Stimulated activated CD4-positive, alpha-beta T cell treated with anti-CD3 and anti-CD28 coated beads, Interleukin-2, amount 100 ng/mL, for 24 hours (primary cell): Measurements from ENCODE around the gene REN.
A peak's percentile ranks its signal among the peaks of the same experiment; 100 is the strongest.

Source experiments
- DNase-seq, 2 donors: peaks; one replicate each; pipeline ENCODE4 v3.0.0-alpha.2; 2020

The REN gene

DNA sequence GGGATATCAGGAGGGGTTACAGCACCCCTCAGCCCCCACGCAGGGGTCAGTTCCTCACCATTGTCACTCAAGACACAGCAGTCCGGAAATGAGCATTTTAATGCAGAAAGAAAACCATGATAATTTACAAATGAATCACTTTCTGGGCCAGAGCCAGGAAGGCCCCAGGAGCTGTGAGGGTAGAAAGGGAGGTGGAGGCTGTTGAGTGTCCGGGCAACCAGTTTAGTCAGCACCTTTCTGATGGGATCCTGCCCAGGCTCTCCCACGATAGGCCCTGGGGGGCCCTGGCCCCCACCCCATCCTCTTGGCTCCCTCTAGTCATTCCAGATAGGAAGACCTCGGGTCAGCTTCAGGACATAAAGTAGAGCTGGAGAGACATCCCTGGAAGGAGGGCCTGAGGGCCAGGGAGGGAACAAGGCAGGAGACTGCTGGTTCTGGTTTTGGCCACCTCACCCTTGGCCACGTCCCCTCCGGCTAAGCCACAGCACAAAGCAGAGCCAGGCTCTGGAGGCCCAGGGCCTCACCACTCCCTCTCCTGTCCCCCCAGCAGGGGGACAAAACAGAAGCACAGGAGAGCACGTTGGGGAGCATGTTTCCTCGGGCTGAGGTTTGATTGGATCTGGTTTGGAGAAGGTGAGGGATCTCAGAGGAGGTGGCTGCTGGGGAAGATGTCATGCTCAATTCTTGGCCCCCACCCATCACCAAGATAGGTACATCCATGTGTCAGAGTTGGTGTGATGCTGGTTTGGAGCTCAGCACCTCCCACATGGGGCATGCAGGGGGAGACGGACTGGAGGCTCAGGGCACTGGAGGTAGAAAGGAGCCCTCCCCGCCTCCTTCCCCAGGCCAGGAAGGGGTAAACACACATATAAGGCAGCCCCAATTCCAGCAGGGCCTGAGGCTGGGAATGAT is 34.9 kb downstream of the REN start:
- no peak for DNase-seq

DNA sequence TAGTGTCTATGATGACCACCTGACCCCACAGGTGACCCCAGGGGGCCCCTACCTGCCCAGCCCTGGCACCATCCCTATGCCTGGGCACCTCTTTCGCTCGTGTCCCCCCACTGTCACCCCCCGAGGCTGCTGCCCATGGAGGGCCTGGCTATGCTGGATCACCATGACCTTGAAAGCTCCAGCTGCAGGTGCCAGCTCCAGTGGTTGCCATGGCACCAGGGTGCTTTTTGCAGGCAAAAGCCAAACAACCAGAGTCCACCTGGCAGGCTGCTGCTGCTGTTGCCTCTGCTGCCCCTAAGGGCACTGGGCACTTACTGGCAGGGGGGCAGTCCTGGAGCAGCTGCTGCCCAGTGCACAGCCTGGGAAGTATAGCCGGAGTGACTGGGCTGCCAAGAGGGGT is 36.0 kb downstream of the REN start:
- DNase-seq, result no peak

DNA sequence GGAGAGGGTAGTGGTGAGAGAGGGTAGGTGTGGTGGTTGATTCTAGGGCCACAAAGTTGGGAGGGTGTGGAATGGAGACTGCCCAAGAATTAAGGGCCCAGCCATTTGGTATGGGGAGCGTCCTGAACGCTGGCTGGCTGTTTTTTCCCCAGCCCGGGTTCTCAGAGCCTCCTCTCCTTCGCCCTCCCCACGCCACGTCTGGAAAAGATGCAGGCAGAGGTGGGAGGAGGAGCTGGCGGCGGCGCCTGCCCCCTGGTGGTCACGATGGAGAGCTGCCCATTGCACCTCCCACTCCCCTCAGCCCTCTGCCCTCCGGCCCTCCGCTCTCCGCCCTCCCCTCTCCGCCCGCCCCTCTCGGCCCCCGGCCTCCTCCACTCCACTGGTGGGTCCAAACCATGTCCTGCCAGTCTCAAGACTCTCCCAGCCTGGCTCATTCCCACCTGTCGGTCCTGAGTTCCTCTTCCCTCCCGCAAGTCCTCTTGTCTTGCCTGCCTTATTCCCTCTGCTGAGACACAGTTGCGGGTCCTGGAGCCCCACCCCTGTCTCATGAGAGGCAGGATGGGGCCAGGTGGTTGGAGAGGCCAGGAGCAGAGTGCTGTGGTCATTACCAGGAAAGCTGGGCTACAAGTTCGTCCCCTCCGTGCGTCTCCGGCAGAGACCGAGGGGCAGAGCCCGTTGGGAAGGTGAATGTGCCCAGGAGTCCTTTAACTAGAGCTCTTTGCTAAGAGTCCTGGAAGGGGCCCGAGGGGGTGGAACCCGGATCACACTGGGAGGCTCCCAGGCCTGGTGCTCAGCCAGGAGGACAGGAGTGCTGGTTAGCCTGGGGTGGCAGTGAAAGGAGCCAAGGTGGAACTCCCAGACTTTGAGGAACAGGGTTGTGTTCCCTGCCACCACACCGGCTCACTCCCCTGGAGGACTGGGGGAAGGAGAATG is 36.9 kb downstream of the REN start:
- DNase-seq, result peak; percentile 65 to 69

GRCh38 chr1:204128464-204128963 is 37.6 kb downstream of the REN start:
- DNase-seq, result no peak

DNA sequence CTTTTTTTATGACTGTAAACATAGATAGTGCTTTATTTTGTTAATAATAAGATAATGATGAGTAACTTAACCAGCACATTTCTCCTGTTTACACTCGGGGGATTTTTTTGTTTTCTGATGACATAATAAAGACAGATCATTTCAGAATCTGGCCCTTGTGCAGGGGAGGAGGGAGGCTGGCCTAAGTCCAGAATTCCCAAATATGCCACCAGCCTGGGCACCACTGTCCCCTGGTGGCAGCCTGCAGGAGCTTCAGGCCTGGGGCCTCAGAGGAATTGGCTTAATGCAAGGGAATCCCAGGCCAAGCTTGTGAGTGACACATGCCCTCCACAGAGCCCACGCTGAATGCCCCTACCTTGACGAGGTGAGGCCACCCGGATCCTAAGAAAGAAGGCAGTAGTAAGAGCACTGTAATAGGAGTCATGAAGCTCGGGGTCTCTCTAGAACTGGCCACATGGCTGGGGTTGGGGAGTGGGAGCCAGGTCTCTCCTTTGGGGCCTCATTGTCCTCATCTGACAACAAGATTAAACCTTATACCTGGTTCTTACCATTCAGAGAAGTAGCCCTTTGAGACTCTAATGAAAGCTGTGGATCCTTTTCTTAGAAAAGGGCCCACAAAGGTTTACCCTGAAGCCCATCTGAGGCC is 38.4 kb downstream of the REN start:
- no peak for DNase-seq

- DNase-seq, result no peak
Observed at GRCh38 chr1:204126956-204127355, 39.2 kb downstream of the REN start.

DNA sequence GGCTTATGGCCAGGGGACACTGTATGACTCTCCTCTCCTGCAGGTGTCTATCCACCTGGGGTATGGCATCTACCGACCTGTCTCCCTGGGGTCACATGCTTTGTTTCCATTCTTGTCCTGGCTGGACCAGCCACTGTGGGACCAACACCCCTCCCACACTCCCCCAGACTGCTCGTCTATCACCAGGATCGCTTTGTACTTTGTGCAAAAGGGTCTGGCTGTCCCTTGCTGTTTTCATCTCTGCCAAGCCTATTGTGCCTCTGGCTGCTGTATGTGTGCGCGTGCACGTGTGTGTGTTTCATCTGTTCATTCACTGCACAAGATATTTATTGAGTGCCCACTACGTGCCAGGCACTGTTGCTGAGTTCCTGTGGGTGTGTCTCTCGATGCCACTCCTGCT is 39.8 kb downstream of the REN start:
- DNase-seq, result no peak

DNA sequence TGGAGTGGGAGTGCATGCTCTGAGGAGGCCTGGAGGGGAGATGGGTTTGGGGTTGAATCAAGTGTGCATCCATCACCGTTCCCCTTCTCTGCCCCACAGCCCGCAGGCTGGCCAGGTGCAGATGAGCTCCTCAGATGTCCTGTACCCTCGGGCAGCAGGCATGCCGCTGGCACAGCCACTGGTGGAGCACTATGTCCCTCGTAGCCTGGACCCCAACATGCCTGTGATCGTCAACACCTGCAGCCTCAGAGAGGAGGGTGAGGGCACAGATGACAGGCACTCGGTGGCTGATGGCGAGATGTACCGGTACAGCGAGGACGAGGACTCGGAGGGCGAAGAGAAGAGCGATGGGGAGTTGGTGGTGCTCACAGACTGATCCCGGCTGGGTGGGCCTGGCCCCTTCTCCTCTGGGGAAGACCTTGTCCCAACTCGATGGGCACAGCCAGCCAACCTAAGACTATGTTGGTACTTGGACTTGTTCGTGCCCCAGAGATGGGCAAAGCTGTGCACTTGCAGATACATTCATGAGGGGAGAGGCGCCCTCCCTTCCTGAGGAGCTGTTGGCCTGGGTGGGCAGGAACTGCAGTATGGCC is 40.3 kb downstream of the REN start:
- no peak for DNase-seq

- no peak for DNase-seq
Observed at GRCh38 chr1:204124639-204125038, 41.5 kb downstream of the REN start.

DNA sequence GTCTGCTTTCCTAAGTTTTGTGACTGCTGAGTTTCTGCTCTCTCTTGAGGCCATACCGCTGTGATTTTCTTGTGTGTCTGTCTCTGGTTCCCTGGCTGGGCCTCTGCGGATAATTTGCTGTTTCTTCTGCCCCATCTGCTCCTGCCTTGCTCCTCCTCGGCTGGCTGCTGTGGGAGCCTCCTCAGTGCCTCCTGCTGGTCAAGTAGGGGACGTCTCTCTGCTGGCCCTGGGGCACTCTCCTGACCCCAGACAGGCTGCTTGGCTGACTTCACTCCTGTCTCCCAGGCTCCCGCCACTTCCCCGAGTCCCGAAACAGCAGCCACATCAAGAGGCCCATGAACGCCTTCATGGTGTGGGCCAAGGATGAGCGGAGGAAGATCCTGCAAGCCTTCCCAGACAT is 42.8 kb downstream of the REN start:
- DNase-seq, result peak in 1 of 2 donors; percentile 25

DNA sequence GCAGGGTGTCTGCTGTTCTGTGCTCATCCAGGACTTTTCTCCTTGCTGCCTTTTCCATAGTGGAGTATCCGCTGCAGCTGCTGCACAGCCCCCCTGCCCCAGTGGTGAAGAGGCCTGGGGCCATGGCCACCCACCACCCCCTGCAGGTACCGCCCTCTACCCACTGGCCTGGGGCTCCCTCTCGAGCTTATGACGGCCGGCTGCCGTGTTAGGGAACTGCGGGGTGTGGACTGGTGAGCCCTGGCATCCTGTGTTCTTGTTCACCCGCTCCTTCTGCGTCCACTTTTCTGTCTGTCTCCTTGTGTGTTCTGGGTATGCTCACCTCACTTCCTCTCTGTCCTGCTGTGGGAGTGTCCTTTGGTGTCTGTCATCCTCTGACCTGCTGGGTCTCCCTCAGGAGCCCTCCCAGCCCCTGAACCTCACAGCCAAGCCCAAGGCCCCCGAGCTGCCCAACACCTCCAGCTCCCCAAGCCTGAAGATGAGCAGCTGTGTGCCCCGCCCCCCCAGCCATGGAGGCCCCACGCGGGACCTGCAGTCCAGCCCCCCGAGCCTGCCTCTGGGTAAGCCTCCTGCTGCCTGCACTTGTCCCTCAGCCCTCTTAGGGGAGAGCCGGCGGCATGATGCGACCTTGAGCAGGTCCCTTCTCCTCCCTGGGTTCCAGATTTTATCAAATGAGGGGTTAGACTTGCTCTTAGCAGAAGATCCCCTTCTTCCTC is 44.1 kb downstream of the REN start:
- no peak for DNase-seq

GRCh38 chr1:204116539-204116938 is 49.6 kb downstream of the REN start:
- DNase-seq, result no peak

- DNase-seq, result no peak
Observed at GRCh38 chr1:204115116-204115515, 51.0 kb downstream of the REN start.

DNA sequence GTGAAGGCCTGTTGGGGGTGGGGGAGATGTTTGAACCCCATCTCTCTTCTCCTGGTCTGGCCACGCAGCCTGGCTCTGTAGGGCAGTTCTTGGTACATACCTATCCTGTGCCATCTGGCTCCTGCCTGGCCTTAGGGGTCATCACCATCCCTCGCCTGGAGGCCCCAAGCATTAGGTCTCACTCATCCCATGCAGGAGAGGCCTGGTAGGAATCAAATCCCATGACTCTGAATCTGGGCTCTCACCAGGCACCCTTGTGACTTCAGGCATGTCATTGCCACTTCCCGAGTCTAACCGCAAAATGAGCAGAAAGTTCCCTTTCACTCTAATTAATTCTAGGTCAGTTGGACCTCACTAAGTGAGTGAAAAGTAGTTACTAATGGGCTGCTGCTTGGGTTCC is 51.5 kb downstream of the REN start:
- no peak for DNase-seq

GRCh38 chr1:204113896-204114295 is 52.2 kb downstream of the REN start:
- DNase-seq, result no peak

DNA sequence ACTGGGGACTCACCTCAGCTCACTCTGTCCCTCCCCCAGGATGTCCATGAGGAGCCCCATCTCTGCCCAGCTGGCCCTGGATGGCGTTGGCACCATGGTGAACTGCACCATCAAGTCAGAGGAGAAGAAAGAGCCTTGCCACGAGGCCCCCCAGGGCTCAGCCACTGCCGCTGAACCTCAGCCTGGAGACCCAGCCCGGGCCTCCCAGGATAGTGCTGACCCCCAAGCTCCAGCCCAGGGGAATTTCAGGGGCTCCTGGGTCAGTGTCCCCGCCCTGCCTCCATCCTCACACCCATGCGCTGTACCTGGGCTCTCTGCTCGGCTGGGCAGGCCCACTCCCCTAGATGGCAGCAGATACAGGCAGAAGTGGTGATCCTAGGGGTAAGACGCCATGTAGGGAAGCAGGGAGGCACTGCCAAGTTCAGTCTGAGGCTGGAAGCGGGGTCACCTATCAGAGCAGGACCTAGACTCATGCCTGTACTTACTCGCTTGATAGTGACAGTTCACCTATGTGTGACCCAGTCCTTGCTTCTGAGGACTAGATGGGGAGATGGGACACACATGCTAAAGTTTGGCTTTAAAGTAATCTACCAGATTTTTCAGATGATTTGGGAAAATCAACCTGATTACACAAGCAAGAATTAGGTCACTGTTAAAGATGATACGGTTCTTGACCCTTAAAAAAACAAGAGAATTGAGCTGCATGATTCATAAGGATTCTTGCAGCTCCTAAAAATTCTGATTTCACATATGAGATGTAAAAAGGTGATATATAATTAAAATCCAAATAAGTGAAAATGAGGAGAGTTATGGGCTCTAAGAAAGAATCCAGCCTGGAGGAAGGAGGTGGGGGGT is 53.0 kb downstream of the REN start:
- no peak for DNase-seq

GRCh38 chr1:204110894-204111633 is 55.1 kb downstream of the REN start:
- no peak for DNase-seq

GRCh38 chr1:204108312-204109141 is 57.6 kb downstream of the REN start:
- no peak for DNase-seq

GRCh38 chr1:204107892-204108291 is 58.2 kb downstream of the REN start:
- DNase-seq, result no peak
